ENCODE measurements around the gene RIMKLA. TPM values are rescaled to one million over a fixed set of nuclear protein-coding genes. Genes with fewer than 3 reads are reported as not detected.

RIMKLA gene
- total RNA-seq, 1 donor from 2014 or later: 0.27 TPM

- H3K36me3 Mint-ChIP-seq (ENCODE audit: low read depth): no peaks in the 10 kb centered on the region
- DNase-seq (ENCODE audit: low spot score): no peak
- no peak for TF ChIP-seq CTCF (IDR thresholded peaks at IDR 0.05)
- no peaks in the 10 kb centered on the region for H3K4me1 Mint-ChIP-seq (ENCODE audit: low read depth)
- H3K4me3 Mint-ChIP-seq (ENCODE audit: unreplicated experiment): no peak overlapping the region
- no peaks in the 10 kb centered on the region for H3K9me3 Mint-ChIP-seq (ENCODE audit: low read depth)
- peaks cover 16% of the 10 kb centered on the region for H3K27me3 Mint-ChIP-seq (ENCODE audit: low read depth)
- H3K27ac Mint-ChIP-seq (ENCODE audit: unreplicated experiment): no peak overlapping the region
Observed at GRCh38 chr1:42343049-42343448, 37.5 kb upstream of the RIMKLA start.

GRCh38 chr1:42348498-42348897 lies 32.1 kb upstream of the RIMKLA start:
- Mint-ChIP-seq H3K9me3 (ENCODE audit: low read depth) (no peaks in the 10 kb centered on the region), H3K27ac (ENCODE audit: unreplicated experiment) (no peak overlapping the region), H3K27me3 (ENCODE audit: low read depth) (peaks cover 40% of the 10 kb centered on the region), H3K4me1 (ENCODE audit: low read depth) (no peaks in the 10 kb centered on the region), H3K36me3 (ENCODE audit: low read depth) (no peaks in the 10 kb centered on the region), H3K4me3 (ENCODE audit: unreplicated experiment) (no peak overlapping the region)
- no peak for TF ChIP-seq CTCF (IDR thresholded peaks at IDR 0.05)
- no peak for DNase-seq (ENCODE audit: low spot score)

- no peaks in the 10 kb centered on the region for H3K9me3 Mint-ChIP-seq (ENCODE audit: low read depth)
Observed at GRCh38 chr1:42350086-42350485, 30.5 kb upstream of the RIMKLA start.

GRCh38 chr1:42358791-42359190 lies 21.8 kb upstream of the RIMKLA start:
- Mint-ChIP-seq H3K27ac (ENCODE audit: unreplicated experiment) (no peak overlapping the region), H3K27me3 (ENCODE audit: low read depth) (peaks cover 21% of the 10 kb centered on the region), H3K4me1 (ENCODE audit: low read depth) (no peaks in the 10 kb centered on the region), H3K9me3 (ENCODE audit: low read depth) (no peaks in the 10 kb centered on the region), H3K4me3 (ENCODE audit: unreplicated experiment) (no peak overlapping the region), H3K36me3 (ENCODE audit: low read depth) (no peaks in the 10 kb centered on the region)
- DNase-seq (ENCODE audit: low spot score): no peak
- TF ChIP-seq CTCF (IDR thresholded peaks at IDR 0.05): no peak

More at GRCh38 chr1:42350086-42350485, 30.5 kb upstream of the RIMKLA start:
- H3K4me1 Mint-ChIP-seq (ENCODE audit: low read depth): no peaks in the 10 kb centered on the region
- no peak for TF ChIP-seq CTCF (IDR thresholded peaks at IDR 0.05)
- no peak overlapping the region for H3K27ac Mint-ChIP-seq (ENCODE audit: unreplicated experiment)
- H3K27me3 Mint-ChIP-seq (ENCODE audit: low read depth): peaks cover 40% of the 10 kb centered on the region
- H3K4me3 Mint-ChIP-seq (ENCODE audit: unreplicated experiment): no peak overlapping the region
- no peak for DNase-seq (ENCODE audit: low spot score)
- no peaks in the 10 kb centered on the region for H3K36me3 Mint-ChIP-seq (ENCODE audit: low read depth)

GRCh38 chr1:42359466-42359865 lies 21.1 kb upstream of the RIMKLA start:
- H3K4me3 Mint-ChIP-seq (ENCODE audit: unreplicated experiment): no peak overlapping the region
- peaks cover 23% of the 10 kb centered on the region for H3K27me3 Mint-ChIP-seq (ENCODE audit: low read depth)
- no peaks in the 10 kb centered on the region for H3K36me3 Mint-ChIP-seq (ENCODE audit: low read depth)
- no peak overlapping the region for H3K27ac Mint-ChIP-seq (ENCODE audit: unreplicated experiment)
- no peak for TF ChIP-seq CTCF (IDR thresholded peaks at IDR 0.05)
- DNase-seq (ENCODE audit: low spot score): no peak
- H3K9me3 Mint-ChIP-seq (ENCODE audit: low read depth): no peaks in the 10 kb centered on the region
- H3K4me1 Mint-ChIP-seq (ENCODE audit: low read depth): no peaks in the 10 kb centered on the region

Measured in chondrocyte (in vitro differentiated cells).